ENCODE results near the gene TMEM170B.

- TF ChIP-seq CTCF (IDR thresholded peaks at IDR 0.05): no peak
- no peak for TF ChIP-seq POLR2A (IDR thresholded peaks at IDR 0.05)
These were observed 71.2 kb downstream of the TMEM170B start for GRCh38 chr6:11608600-11609323.

All from esophagus squamous epithelium (tissue), 4 donors.